ENCODE measurements around the gene USP17L5.
"Not testable (repeated sequence)": the region's sequence is repeated elsewhere in the genome, so short reads cannot be mapped to it uniquely, and the experiment has no call there.

Gene USP17L5, protein sequence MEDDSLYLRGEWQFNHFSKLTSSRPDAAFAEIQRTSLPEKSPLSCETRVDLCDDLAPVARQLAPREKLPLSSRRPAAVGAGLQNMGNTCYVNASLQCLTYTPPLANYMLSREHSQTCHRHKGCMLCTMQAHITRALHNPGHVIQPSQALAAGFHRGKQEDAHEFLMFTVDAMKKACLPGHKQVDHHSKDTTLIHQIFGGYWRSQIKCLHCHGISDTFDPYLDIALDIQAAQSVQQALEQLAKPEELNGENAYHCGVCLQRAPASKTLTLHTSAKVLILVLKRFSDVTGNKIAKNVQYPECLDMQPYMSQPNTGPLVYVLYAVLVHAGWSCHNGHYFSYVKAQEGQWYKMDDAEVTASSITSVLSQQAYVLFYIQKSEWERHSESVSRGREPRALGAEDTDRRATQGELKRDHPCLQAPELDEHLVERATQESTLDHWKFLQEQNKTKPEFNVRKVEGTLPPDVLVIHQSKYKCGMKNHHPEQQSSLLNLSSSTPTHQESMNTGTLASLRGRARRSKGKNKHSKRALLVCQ

GRCh38 chr4:9339103-9339502 lies at the start of gene USP17L5:
Gene USP17L5, plus strand, starts transcription at chr4:9339403. Its CDS starts 0 bp downstream, at chr4:9339403.
- DNase-seq (ENCODE audit: low read depth), result not testable (repeated sequence)

DNA sequence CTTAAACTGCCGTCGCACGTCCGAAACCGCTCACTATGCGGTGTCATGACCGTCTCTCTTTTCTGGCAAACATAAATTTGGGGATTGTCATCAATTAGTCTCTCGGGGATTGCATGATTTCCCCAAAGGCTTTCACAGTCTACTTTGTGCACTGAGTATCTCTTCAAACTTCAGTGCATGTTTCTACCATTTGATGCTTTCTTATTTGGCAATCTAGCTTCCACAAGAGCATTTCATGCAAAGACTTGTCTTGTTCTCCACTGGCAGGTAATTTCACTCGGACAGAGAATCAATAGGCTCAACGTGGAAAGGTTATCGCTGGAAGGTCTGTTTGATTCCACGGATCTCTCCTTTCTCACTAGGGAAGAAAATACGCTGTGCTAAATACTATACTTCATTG lies 15.0 kb upstream of the USP17L5 start:
- DNase-seq (ENCODE audit: low read depth), result not testable (repeated sequence)

DNA sequence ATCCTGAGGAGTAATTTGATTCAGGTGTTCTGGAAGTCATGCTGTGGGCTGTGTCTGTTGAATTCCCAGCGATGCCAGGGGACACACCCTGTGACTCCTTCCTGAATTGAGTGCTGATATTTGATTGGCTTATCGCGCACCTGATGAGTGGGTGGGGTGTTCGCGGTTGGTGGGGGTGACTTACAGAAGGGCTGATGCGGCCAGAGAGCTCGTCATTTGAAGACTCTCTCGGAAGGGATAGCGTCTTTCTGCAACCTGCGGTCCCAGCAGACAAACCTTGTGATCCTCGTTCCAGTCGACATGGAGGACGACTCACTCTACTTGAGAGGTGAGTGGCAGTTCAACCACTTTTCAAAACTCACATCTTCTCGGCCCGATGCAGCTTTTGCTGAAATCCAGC lies 14.3 kb upstream of the USP17L5 start, which contains the start of gene USP17L24:
Gene USP17L24 (plus strand): TSS at position 301 of the 400 bp plus-strand sequence. CDS start 0 bp downstream, at position 301.
- not testable (repeated sequence) for DNase-seq (ENCODE audit: low read depth)

GRCh38 chr4:9329611-9330010 lies 9.6 kb upstream of the USP17L5 start, which contains the start of gene USP17L25:
Gene USP17L25, plus strand, starts transcription at chr4:9329911. Its CDS starts 0 bp downstream, at chr4:9329911.
- not testable (repeated sequence) for DNase-seq (ENCODE audit: low read depth)

DNA sequence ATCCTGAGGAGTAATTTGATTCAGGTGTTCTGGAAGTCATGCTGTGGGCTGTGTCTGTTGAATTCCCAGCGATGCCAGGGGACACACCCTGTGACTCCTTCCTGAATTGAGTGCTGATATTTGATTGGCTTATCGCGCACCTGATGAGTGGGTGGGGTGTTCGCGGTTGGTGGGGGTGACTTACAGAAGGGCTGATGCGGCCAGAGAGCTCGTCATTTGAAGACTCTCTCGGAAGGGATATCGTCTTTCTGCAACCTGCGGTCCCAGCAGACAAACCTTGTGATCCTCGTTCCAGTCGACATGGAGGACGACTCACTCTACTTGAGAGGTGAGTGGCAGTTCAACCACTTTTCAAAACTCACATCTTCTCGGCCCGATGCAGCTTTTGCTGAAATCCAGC lies 4.8 kb upstream of the USP17L5 start, which contains the start of gene USP17L26:
Gene USP17L26 (plus strand): TSS at position 301 of the 400 bp plus-strand sequence. CDS start 0 bp downstream, at position 301.
- DNase-seq (ENCODE audit: low read depth), result not testable (repeated sequence)

- not testable (repeated sequence) for DNase-seq (ENCODE audit: low read depth)
Measured at GRCh38 chr4:9343848-9344247, 4.6 kb downstream of the USP17L5 start, which contains the start of gene USP17L27. Gene USP17L27, plus strand, starts transcription at chr4:9344148. Its CDS starts 0 bp downstream, at chr4:9344148.

DNA sequence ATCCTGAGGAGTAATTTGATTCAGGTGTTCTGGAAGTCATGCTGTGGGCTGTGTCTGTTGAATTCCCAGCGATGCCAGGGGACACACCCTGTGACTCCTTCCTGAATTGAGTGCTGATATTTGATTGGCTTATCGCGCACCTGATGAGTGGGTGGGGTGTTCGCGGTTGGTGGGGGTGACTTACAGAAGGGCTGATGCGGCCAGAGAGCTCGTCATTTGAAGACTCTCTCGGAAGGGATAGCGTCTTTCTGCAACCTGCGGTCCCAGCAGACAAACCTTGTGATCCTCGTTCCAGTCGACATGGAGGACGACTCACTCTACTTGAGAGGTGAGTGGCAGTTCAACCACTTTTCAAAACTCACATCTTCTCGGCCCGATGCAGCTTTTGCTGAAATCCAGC lies 9.4 kb downstream of the USP17L5 start, which contains the start of gene USP17L28:
Gene USP17L28 (plus strand): TSS at position 301 of the 400 bp plus-strand sequence. CDS start 0 bp downstream, at position 301.
- not testable (repeated sequence) for DNase-seq (ENCODE audit: low read depth)

GRCh38 chr4:9350866-9351265 lies 11.7 kb downstream of the USP17L5 start:
- DNase-seq (ENCODE audit: low read depth), result not testable (repeated sequence)

- not testable (repeated sequence) for DNase-seq (ENCODE audit: low read depth)
Measured at GRCh38 chr4:9353338-9353737, 14.1 kb downstream of the USP17L5 start, which contains the start of gene USP17L29. Gene USP17L29, plus strand, starts transcription at chr4:9353638. Its CDS starts 0 bp downstream, at chr4:9353638.

- not testable (repeated sequence) for DNase-seq (ENCODE audit: low read depth)
Measured at GRCh38 chr4:9362829-9363228, 23.6 kb downstream of the USP17L5 start, which contains the start of gene USP17L30. Gene USP17L30, plus strand, starts transcription at chr4:9363129. Its CDS starts 0 bp downstream, at chr4:9363129.

GRCh38 chr4:9379881-9380280 lies 40.7 kb downstream of the USP17L5 start:
- not testable (repeated sequence) for DNase-seq (ENCODE audit: low read depth)

DNA sequence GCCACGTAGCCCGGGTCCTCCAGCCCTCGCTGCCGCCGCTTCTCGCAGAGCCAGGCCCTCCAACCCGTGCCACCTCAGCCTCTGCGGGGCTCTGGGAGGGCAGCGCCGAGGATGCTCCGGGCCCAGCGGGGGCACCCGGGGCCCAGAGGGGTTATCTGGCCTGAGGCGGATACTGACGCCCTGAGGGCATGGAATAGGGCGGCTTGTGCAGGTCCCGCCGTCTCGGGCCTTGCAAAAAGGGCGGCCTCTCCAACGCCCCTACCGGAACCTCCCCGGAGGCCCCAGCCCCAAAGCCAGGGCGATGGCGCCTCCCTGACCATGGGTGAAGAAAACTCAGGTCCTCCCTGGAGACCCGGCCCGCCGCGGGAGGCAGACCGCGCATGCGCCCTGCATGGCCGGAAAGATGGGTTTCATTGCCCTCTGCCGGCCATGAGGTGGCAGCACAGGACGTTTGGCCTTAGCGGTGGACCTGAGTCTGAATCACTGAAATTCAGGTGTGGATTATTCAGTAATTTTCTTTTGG lies 41.9 kb downstream of the USP17L5 start:
- not testable (repeated sequence) for DNase-seq (ENCODE audit: low read depth)

GRCh38 chr4:9384126-9384525 lies 44.9 kb downstream of the USP17L5 start:
- DNase-seq (ENCODE audit: low read depth), result no peak

DNA sequence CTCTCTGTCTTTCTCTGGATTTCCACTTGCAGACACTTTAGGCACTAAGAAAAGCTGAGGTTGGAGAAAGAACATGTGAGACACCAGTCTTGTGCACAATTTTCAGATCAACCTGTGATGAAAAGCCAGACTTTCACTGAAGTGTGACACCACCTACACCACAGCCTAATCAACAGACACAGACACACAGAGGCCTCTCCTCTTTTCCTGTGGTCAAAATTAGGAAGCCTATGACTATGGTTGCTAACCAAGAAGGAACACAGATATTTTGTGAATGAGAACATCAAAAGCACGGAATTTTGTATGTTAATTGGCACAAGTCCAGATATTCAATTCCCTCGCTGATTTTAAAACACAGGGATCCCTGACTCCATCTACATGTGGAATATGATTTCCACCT lies 49.8 kb downstream of the USP17L5 start:
- DNase-seq (ENCODE audit: low read depth), result not testable (repeated sequence)
